GM21529 (cell line): ENCODE measurements around the gene ITGA2.

Experiments used
- ATAC-seq: cut with Tn5 transposase; IDR thresholded peaks from one replicate; pipeline ENCODE4 v1.9.1; 2021; ENCODE audit not compliant: unreplicated experiment

ITGA2 gene

DNA sequence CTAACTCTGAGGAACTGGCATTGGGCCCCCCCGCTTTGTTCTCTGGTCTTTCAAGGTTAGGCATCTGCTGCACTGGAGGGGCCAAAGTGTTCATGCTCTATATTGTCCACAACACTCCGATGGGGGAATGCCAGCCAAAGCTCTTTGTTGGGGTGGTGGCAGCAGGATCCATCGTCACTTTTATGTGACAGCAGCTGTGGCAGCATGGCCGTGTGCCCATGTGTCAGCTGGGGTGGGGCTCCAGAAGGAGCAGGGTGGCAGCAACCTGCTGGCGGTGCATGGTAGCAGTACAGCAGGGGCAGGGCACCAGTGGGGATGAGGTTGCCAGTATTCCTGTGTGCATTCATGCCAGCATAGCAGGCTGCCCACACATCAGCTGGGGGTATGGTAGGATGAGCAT lies 28.2 kb downstream of the ITGA2 start:
- ATAC-seq = no peak

DNA sequence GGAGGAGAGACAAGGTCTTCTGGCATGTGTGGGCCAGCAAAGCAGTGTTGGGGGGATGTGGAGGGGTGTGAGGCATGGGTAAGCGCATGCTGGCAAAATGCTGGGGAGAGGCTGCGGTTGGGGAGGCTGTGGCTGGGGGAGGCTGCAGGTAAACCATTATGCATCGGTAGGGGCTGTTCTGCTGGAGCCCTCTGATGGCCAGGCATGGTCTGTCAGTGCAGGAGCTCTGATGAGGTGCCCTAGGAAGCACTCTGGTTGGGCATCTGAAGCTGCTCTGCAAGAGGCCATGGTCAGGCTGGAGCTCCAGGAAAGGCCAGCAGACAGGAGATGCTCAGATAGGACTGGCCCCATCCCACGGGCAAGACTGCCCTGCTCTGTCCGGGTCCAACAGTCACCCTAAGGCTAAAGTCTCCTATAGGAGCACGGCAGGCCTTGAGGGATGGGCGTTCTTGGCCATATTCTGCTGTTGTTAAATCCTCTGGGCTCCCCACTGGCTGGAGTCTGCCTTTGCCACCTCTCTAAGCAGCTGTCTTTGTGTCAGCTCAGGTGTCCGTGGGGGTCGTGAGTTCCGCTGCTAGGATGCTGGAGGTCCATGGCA lies 28.7 kb downstream of the ITGA2 start:
- no peak for ATAC-seq

DNA sequence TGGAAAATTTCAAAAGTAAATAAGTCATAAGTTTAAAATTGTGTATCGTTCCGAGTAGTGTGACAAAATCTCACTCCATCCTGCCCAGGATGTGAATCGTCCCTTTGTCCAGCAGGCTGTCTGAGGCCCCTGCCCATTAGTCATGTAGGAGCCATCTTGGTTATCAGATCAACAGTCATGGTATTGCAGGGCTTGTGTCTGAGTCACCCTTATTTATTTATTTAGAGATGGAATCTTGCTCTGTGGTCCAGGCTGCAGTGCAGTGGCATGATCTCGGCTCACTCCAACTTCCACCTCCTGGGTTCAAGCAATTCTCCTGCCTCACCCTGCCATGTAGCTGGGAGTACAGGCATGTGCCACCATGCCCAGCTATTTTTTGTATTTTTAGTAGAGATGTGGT lies 30.2 kb downstream of the ITGA2 start:
- no peak for ATAC-seq

- ATAC-seq = no peak
Measured at GRCh38 chr5:53022930-53023511, 33.9 kb downstream of the ITGA2 start.

DNA sequence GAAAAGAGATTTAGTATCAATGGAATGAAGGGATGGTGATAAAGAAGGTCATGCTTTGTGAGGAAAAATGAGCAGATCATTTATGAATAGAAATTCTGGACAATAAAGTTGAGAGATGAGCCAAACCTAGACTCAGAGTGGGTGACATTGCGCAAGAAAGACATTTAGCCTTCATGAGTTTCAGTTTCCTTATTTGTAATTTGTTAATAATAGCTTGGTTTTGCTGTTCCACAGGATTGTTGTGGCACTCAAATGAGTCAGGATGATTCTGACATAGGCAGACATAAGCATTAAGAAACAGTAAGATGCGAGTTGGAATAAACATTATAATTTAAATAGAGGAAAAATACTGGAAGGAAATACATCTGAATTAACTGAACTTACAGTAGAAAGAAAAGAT lies 34.8 kb downstream of the ITGA2 start:
- peak; percentile 97 for ATAC-seq

DNA sequence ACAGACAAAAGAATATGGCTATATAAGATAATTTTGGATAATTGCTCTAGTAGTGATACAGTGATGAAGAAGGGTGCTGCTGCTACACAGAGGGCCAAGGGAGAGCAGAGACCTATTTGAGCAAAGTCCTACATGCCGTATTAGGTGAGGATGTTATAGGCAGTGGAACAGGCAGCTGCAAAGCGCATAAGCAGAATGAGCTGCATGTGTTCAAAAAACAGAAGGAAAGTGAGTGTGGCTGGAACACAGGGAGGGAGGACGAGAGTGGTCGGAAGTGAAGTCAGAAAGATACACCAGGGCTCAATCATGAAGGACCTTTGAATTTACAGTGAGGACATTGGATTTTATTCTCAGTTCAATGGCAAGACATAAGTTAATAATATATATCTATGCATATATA lies 35.4 kb downstream of the ITGA2 start:
- ATAC-seq = no peak

GRCh38 chr5:53025487-53025886 lies 36.3 kb downstream of the ITGA2 start:
- no peak for ATAC-seq

DNA sequence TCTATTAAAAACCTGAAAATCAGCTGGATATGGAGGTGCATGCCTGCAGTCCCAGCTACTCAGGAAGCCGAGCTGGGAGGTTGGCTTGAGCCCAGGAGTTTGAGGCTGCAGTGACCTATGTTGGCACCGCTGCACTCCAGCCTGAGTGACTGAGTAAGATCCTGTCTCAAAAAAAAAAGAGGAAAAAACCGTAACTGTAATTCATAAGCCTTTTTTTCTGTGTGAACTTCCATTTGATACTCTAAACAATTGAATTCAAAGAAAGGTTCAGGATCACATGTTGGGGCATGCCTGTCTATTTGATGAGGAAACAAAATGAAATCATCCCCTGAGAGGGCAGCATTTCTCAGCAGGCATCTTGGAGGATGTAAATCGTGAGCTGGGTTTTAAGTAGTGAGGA lies 38.8 kb downstream of the ITGA2 start:
- no peak for ATAC-seq

- no peak for ATAC-seq
Measured at GRCh38 chr5:53029608-53030007, 40.5 kb downstream of the ITGA2 start.

GRCh38 chr5:53030893-53031292 lies 41.7 kb downstream of the ITGA2 start:
- no peak for ATAC-seq

- ATAC-seq = no peak
Measured at GRCh38 chr5:53031695-53032096, 42.5 kb downstream of the ITGA2 start.

DNA sequence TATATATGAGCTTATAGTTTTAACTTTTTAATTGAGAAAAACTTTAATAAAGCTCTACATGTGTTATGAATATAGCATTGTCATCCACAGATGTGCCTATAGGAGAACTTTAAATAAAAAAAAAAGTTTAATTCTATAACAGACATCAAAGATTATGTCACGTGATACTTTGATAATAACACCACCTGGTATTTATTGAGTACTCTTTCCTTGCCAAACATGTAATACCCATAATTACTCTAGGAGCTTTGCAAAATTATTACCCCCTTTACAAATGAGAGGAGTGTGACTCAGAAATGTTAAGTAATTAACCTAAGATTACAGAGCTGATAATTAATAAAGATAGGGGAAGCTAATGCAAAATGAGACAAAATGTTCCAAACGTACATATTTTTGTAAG lies 43.0 kb downstream of the ITGA2 start:
- no peak for ATAC-seq

- ATAC-seq = no peak
Measured at GRCh38 chr5:53034832-53035231, 45.7 kb downstream of the ITGA2 start.

DNA sequence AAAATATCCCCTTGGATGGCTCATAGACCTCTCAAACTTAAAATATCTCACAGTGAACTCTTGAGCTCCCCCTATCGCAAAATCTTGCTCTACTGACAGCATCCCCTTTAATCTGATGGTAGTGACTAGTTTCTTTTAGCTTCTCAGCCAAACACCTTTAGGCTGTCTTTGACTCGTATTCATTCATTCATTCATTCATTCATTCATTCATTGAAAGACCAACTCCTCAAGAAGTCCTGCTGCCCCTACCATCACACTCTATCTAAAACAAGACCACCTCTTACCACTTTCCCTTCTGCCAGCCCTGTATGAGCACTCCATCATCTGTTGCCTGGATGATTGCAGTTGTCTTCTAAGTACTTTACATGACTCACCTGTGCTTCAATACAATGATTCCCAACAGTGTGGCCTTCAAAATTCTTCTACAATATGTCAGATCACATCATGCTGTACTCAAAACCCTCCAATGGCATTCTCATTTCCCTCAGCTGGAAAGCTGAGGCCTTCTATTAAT lies 46.8 kb downstream of the ITGA2 start:
- ATAC-seq = no peak

GRCh38 chr5:53037141-53037859 lies 48.1 kb downstream of the ITGA2 start:
- ATAC-seq = no peak

DNA sequence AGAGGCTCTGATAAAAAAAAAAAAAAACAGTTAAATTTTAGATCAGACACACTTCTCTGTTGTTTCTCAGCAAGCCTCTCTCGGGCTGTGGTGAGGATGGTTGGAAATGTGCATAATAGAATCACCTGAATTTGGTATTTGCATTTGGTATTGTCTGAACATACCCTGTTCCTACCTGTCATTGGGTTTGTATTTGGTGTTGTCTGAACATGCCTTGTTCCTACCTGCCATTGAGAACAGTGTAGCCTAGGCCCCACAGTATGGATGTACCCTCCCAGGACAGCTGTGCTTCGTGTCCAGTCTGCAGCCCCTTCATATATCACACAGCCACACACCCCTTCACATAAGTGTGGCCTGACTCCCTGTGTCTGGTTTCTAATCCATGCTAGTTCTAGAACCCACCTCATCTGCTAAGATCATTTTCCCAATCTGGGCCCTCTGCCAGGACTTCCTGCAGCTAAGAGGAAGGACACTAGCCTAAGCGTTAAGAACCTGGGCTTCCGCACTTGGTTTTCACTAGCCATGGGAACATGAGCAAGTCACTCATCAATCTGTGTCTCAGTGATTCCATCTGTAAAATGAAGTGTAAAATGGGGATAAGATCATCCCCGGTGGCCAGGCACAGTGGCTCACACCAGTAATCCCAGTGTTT lies 49.2 kb downstream of the ITGA2 start:
- no peak for ATAC-seq

DNA sequence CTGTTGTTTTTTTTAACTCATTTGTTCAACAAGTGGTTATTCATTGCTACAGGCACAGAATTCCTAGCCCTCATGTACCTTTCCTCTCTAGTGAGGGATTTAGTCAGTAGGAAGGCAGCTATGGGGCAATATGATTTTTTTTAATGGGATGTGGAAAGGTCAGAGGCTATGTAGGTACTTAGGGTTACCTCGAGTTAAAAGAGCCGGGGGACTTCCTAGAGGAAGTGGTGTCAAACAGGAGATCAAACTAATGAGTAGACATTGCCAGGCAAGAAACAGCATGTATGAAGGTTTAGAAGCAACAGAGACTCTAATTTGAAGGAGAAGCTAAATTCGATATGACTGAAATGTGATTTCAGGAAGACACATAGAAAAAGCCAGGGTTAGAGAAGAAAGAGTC lies 50.7 kb downstream of the ITGA2 start:
- ATAC-seq = no peak

- peak; percentile 99 for ATAC-seq
Measured at GRCh38 chr5:53041071-53041692, 52.0 kb downstream of the ITGA2 start.

DNA sequence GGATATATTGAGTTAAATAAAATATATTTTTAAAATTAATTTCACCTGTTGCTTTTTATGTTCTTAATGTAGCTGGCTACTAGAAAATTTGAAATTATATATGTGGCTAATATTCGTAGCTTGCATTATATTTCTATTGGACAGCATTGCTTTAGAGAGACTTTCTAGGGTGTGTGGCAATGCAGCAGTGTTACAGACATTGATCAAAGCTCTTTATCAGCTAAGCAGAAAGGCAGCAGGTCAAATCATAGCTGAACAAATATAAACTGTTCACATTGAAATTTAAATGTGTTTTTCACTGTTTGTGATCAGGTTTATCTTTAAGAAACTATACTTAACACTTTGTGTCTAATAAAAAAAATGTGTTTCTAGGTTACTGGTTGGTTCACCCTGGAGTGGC lies 52.6 kb downstream of the ITGA2 start:
- no peak for ATAC-seq

DNA sequence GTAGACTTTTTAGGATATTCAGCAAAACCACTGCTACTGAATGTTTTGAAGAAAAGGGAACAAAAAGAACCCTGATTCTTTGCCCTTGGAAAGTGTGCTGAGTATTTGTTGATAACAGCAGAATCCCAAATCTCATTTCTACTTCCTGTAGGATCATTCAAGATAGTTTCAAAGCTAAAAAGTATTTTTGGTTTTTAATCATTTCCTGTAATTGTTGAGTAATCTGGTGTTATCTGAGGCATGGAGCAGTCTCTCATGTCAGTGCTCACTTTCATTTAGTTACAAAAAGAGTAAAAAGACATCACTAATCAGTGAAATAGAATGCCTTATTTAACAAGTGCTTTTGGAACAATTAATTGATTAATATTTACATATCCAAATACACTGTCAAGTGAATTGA lies 56.1 kb downstream of the ITGA2 start:
- ATAC-seq = no peak

DNA sequence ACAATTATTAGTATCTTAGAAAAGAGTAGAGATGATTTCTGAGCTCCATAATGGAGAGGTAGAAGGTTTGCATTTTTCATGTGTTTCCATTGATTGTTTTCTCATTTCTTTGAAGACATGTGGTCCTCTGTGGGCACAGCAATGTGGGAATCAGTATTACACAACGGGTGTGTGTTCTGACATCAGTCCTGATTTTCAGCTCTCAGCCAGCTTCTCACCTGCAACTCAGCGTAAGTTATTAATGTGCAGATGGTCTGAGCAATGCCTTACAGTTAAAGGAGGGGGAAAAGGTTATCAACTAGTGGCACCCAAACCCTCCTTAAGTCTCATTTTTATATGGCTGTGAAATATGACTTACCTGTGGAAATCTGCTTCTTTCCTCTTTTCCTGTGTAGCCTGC lies 59.1 kb downstream of the ITGA2 start:
- ATAC-seq = no peak
